GM12878 (cell line): ENCODE data around the gene TBC1D10A. TPM values are rescaled to one million over a fixed set of nuclear protein-coding genes. Genes with fewer than 3 reads are reported as not detected.
A peak's percentile ranks its signal among the peaks of the same experiment; 100 is the strongest.

Source experiments
- BACH1 ChIP-seq: fragments of 450-650 bp; IDR thresholded peaks from 2 replicates; pipeline ENCODE4 v1.6.1; 2017; ENCODE audit warnings: mild to moderate bottlenecking, borderline replicate concordance
- CUX1 ChIP-seq: IDR thresholded peaks from 2 replicates; pipeline ENCODE4 v1.6.1; 2012; ENCODE audit warnings: improper control_type of control experiment, low read depth, low read length; ENCODE audit not compliant: insufficient replicate concordance
- E4F1 ChIP-seq: fragments of 450-650 bp; IDR thresholded peaks from 2 replicates; pipeline ENCODE4 v1.6.1; 2018; ENCODE audit warnings: borderline replicate concordance, mild to moderate bottlenecking; ENCODE audit not compliant: partially characterized antibody
- ELK1 ChIP-seq: IDR thresholded peaks from 2 replicates; pipeline ENCODE4 v1.6.1; 2012; ENCODE audit warnings: low read depth, low read length, improper control_type of control experiment
- PRDM15 ChIP-seq: fragments of 450-650 bp; formaldehyde crosslinking; IDR thresholded peaks from 2 replicates; pipeline ENCODE4 v1.4.0; 2020; ENCODE audit warnings: mild to moderate bottlenecking, moderate library complexity
- ZNF592 ChIP-seq: fragments of 450-650 bp; IDR thresholded peaks from 2 replicates; pipeline ENCODE4 v1.6.1; 2017; ENCODE audit warnings: mild to moderate bottlenecking, moderate library complexity
- polyA plus RNA-seq, 11 experiments: library from polyadenylated mRNA; depleted of rRNA in 4 of 11; unstranded in 6 of 11; stranded (reverse) in 5 of 11; fragments of >200 nt; fragmentation: Nextera tagmentation in 4 of 11; fragmentation: Illumina TruSeq in 1 of 11; extraction: Ambion mirVana in 4 of 11; extraction: Trizol in 1 of 11; gene quantifications; 1 replicate in 1 of 11; 2 replicates in 10 of 11; pipeline versions ENCODE4 v1.2.1 to v1.2.3, GENCODE V29; 2011 to 2016; ENCODE audit warnings: inconsistent platforms in 2 of 11, missing spikeins in 2 of 11, low read depth in 1 of 11
- total RNA-seq, 4 experiments: library from RNA; depleted of rRNA in 3 of 4; stranded (reverse); fragments of >200 nt in 3 of 4; fragmentation: Illumina TruSeq in 1 of 4; extraction: Trizol in 1 of 4; gene quantifications; 2 replicates each; pipeline versions ENCODE4 v1.2.1 to v1.2.3, GENCODE V29; 2013 to 2021

TBC1D10A gene
- total and polyA plus RNA-seq, 10 of the 15 experiments (the other 5 are each of a cell fraction or from before 2014, with no cell fraction given), result 0.27 to 25.7 (median 15.3) TPM

- no peak for TF ChIP-seq ZNF592
- TF ChIP-seq ELK1, result no peak
- TF ChIP-seq CUX1, result no peak
- TF ChIP-seq PRDM15 (CRISPR knock-in tag), result no peak
- TF ChIP-seq BACH1, result peak; percentile 57; the same call in 1 of the 2 replicates
- no peak for TF ChIP-seq E4F1
Measured at GRCh38 chr22:30308518-30309230, 18.1 kb downstream of the TBC1D10A start (continued).
